Mesendoderm (in vitro differentiated cells): Measurements from ENCODE around the gene FTO.

ENCODE experiments used
- DNase-seq: peaks from one replicate; pipeline ENCODE4 v3.0.0; 2013
- H2AK5ac ChIP-seq: 2 replicates; pipeline ENCODE4 v1.6.1; 2013; ENCODE audit warnings: low read length, inconsistent platforms
- H2BK120ac ChIP-seq: 2 replicates; pipeline ENCODE4 v1.6.1; 2013; ENCODE audit warnings: low read depth, mild to moderate bottlenecking, low read length, moderate library complexity, mixed read lengths
- H2BK15ac ChIP-seq: replicated peaks from 2 replicates; pipeline ENCODE4 v1.6.1; 2013; ENCODE audit warnings: low read depth, mild to moderate bottlenecking, moderate library complexity
- H2BK5ac ChIP-seq: 2 replicates; pipeline ENCODE4 v1.6.1; 2013; ENCODE audit warnings: low read length, inconsistent platforms
- H3K18ac ChIP-seq: 2 replicates; pipeline ENCODE4 v1.6.1; 2013; ENCODE audit warnings: mild to moderate bottlenecking, low read length, mixed read lengths
- H3K23ac ChIP-seq: one replicate; pipeline ENCODE4 v1.6.1; 2013; ENCODE audit warnings: low read length
- H3K27ac ChIP-seq: 2 replicates; pipeline ENCODE4 v1.5.1; 2013; ENCODE audit warnings: low read depth, mild to moderate bottlenecking, inconsistent platforms, low read length, moderate library complexity
- H3K27me3 ChIP-seq: 2 replicates; pipeline ENCODE4 v1.6.1; 2013; ENCODE audit warnings: low read length, control low read depth, mild to moderate bottlenecking, inconsistent platforms; ENCODE audit not compliant: insufficient read depth, poor library complexity
- H3K36me3 ChIP-seq: 2 replicates; pipeline ENCODE4 v1.6.1; 2013; ENCODE audit warnings: low read length, inconsistent platforms; ENCODE audit not compliant: control insufficient read depth, insufficient read depth
- H3K4ac ChIP-seq: one replicate; pipeline ENCODE4 v1.6.1; 2013; ENCODE audit warnings: low read depth, mild to moderate bottlenecking, low read length, moderate library complexity
- H3K4me1 ChIP-seq: 2 replicates; pipeline ENCODE4 v1.6.1; 2013; ENCODE audit warnings: low read depth, low read length, inconsistent platforms; ENCODE audit not compliant: control insufficient read depth
- H3K4me2 ChIP-seq: 2 replicates; pipeline ENCODE4 v1.6.1; 2013; ENCODE audit warnings: low read length
- H3K4me3 ChIP-seq: 2 replicates; pipeline ENCODE4 v1.5.1; 2013; ENCODE audit warnings: mild to moderate bottlenecking, low read length
- H3K56ac ChIP-seq: one replicate; pipeline ENCODE4 v1.6.1; 2013; ENCODE audit warnings: low read length
- H3K79me1 ChIP-seq: 2 replicates; pipeline ENCODE4 v1.6.1; 2013; ENCODE audit warnings: low read length, inconsistent platforms
- H3K79me2 ChIP-seq: 2 replicates; pipeline ENCODE4 v1.6.1; 2013; ENCODE audit warnings: mild to moderate bottlenecking, low read length; ENCODE audit not compliant: control insufficient read depth, insufficient read depth
- H3K9ac ChIP-seq: 2 replicates; pipeline ENCODE4 v1.6.1; 2013; ENCODE audit warnings: low read length, inconsistent platforms
- H4K5ac ChIP-seq: one replicate; pipeline ENCODE4 v1.6.1; 2013; ENCODE audit warnings: low read length
- H4K8ac ChIP-seq: one replicate; pipeline ENCODE4 v1.6.1; 2013; ENCODE audit warnings: low read depth, mild to moderate bottlenecking, control low read depth, low read length, moderate library complexity
- WGBS: extraction: QIAGEN DNeasy Blood & Tissue Kit; methylation state at CpG from one replicate; pipeline ENCODE4 v1.1.7; 2013; ENCODE audit warnings: low lambda C conversion rate, missing lambda C conversion rate; ENCODE audit not compliant: insufficient coverage; ENCODE audit errors: extremely low coverage; 5-methylcytosine and 5-hydroxymethylcytosine counted together

The FTO gene

GRCh38 chr16:54145881-54146280 lies 441.9 kb downstream of the FTO start:
- Histone ChIP-seq H3K4me3 (no peak overlapping the region), H2BK5ac (no peak overlapping the region), H2BK15ac (no peak overlapping the region), H4K8ac (no peak overlapping the region), H3K9ac (no peak overlapping the region), H3K79me1 (no peaks in the 10 kb centered on the region), H3K36me3 (no peaks in the 10 kb centered on the region), H3K4me2 (no peak overlapping the region), H3K79me2 (no peaks in the 10 kb centered on the region), H3K56ac (no peak overlapping the region), H3K4me1 (no peaks in the 10 kb centered on the region), H3K23ac (no peak overlapping the region), H3K18ac (no peak overlapping the region), H3K27ac (no peak overlapping the region), H2AK5ac (no peak overlapping the region), H2BK120ac (no peak overlapping the region), H3K4ac (no peak overlapping the region), H4K5ac (no peak overlapping the region), H3K27me3 (no peaks in the 10 kb centered on the region)
- no CpG with 5 or more reads among the region's 4 CpGs for WGBS
- DNase-seq, result no peak

DNA sequence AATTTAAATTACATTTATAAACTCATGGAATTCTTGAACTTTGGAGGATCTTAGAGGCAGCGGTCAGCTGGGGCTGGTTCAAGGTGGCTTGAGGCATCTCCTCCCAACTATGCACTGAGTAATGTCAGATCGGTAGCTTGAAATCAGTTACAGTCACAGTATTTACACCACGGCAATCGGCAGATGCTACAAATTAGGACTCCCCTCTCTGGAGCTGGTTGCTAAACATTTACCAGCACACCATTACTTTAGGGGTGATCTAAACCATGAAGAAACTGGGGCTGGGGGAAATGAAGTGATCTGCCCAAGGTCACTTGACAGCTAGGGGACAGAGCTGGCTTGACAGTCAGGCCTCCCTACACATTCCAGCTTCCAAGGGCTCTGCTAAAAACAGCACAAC lies 445.0 kb downstream of the FTO start:
- DNase-seq, result no peak
- Histone ChIP-seq H3K4ac (no peak overlapping the region), H2BK15ac (no peak overlapping the region), H3K27me3 (no peaks in the 10 kb centered on the region), H3K23ac (no peak overlapping the region), H3K27ac (no peak overlapping the region), H2BK5ac (no peak overlapping the region), H3K56ac (no peak overlapping the region), H3K4me3 (no peak overlapping the region), H3K79me2 (no peaks in the 10 kb centered on the region), H4K5ac (no peak overlapping the region), H3K4me2 (no peak overlapping the region), H3K79me1 (no peaks in the 10 kb centered on the region), H3K4me1 (peaks cover 5% of the 10 kb centered on the region), H3K9ac (no peak overlapping the region), H2BK120ac (no peak overlapping the region), H2AK5ac (no peak overlapping the region), H3K36me3 (no peaks in the 10 kb centered on the region), H3K18ac (no peak overlapping the region), H4K8ac (no peak overlapping the region)
- WGBS, result no CpG with 5 or more reads among the region's 4 CpGs

GRCh38 chr16:54150861-54151260 lies 446.9 kb downstream of the FTO start:
- Histone ChIP-seq H3K79me1 (no peaks in the 10 kb centered on the region), H3K9ac (no peak overlapping the region), H3K4me3 (no peak overlapping the region), H4K5ac (no peak overlapping the region), H3K4ac (no peak overlapping the region), H4K8ac (no peak overlapping the region), H3K4me2 (no peak overlapping the region), H2BK120ac (no peak overlapping the region), H2BK5ac (no peak overlapping the region), H3K56ac (no peak overlapping the region), H3K18ac (no peak overlapping the region), H3K4me1 (peaks cover 5% of the 10 kb centered on the region), H3K27ac (no peak overlapping the region), H2BK15ac (no peak overlapping the region), H3K36me3 (no peaks in the 10 kb centered on the region), H3K79me2 (no peaks in the 10 kb centered on the region), H3K27me3 (no peaks in the 10 kb centered on the region), H2AK5ac (no peak overlapping the region), H3K23ac (no peak overlapping the region)
- no peak for DNase-seq
- no CpG with 5 or more reads among the region's 12 CpGs for WGBS

DNA sequence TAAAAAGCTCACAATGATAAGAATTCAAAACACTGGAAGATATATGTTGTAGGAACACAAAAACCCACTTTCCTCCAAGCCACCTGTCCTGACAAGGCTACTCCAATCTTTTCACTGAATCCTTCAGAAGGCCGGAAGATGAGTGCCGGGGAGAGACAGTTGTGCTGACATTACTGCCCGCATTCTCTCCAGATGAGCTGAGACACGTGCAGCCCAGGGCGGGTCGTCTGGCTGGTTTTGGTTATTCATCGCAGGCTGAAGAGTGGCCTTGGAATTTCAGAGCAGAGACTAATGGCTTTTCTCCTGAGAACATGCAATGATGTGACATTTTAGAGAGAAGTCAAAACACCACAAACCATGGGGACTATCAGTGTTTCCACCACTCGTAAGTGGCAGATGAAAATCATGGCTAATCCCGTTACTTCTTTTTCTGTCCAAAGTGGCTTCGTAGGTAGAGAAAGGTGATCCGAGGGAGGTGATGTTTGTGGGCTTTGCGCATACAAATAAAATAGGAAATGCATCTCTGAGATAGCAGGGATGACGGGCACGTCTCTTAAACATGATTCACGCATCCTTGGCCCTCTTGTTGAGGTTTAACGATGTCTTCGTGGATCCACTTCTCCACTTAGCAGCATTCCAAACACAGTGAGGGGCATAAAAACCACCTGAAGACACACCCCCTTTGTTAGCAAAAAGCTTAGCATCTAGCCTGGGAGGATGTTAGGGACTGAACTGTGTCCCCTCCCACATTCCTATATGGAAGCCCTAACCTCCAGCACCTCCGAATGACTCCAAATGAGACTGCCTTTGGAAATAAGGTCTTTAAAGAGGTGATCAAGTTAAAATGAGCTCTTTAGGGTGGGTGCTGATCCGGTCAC lies 448.6 kb downstream of the FTO start:
- no CpG with 5 or more reads among the region's 19 CpGs for WGBS
- no peak overlapping the region for H3K27ac ChIP-seq
- H3K4me3 ChIP-seq, result no peak overlapping the region
- no peak overlapping the region for H2AK5ac ChIP-seq
- H3K27me3 ChIP-seq, result no peaks in the 10 kb centered on the region
- no peak overlapping the region for H3K23ac ChIP-seq
- H3K4ac ChIP-seq, result no peak overlapping the region
- H3K36me3 ChIP-seq, result no peaks in the 10 kb centered on the region
- no peak overlapping the region for H3K56ac ChIP-seq
- no peak overlapping the region for H3K4me2 ChIP-seq
- H3K79me1 ChIP-seq, result no peaks in the 10 kb centered on the region
- H2BK15ac ChIP-seq, result no peak overlapping the region
- H2BK120ac ChIP-seq, result no peak overlapping the region
- H3K79me2 ChIP-seq, result no peaks in the 10 kb centered on the region
- peaks cover 5% of the 10 kb centered on the region for H3K4me1 ChIP-seq
- H3K9ac ChIP-seq, result no peak overlapping the region
- DNase-seq, result peak; percentile 87
- H4K8ac ChIP-seq, result no peak overlapping the region
- no peak overlapping the region for H2BK5ac ChIP-seq
- no peak overlapping the region for H4K5ac ChIP-seq
- no peak overlapping the region for H3K18ac ChIP-seq

GRCh38 chr16:54153240-54153934 lies 449.4 kb downstream of the FTO start:
- no peak overlapping the region for H3K18ac ChIP-seq
- H3K4me1 ChIP-seq, result peaks cover 5% of the 10 kb centered on the region
- H3K56ac ChIP-seq, result no peak overlapping the region
- H3K79me2 ChIP-seq, result no peaks in the 10 kb centered on the region
- H2BK5ac ChIP-seq, result no peak overlapping the region
- H4K5ac ChIP-seq, result no peak overlapping the region
- H3K79me1 ChIP-seq, result no peaks in the 10 kb centered on the region
- no CpG with 5 or more reads among the region's 12 CpGs for WGBS
- no peak overlapping the region for H3K4me2 ChIP-seq
- no peak overlapping the region for H3K23ac ChIP-seq
- no peak overlapping the region for H2AK5ac ChIP-seq
- DNase-seq, result no peak
- H3K27ac ChIP-seq, result no peak overlapping the region
- no peak overlapping the region for H3K9ac ChIP-seq
- H3K36me3 ChIP-seq, result no peaks in the 10 kb centered on the region
- H3K27me3 ChIP-seq, result no peaks in the 10 kb centered on the region
- H2BK120ac ChIP-seq, result no peak overlapping the region
- no peak overlapping the region for H2BK15ac ChIP-seq
- H4K8ac ChIP-seq, result no peak overlapping the region
- H3K4ac ChIP-seq, result no peak overlapping the region
- H3K4me3 ChIP-seq, result no peak overlapping the region
